Measurements from ENCODE around the gene LMNB1. TPM values are rescaled to one million over a fixed set of nuclear protein-coding genes. Genes with fewer than 3 reads are reported as not detected.
A peak's percentile ranks its signal among the peaks of the same experiment; 100 is the strongest.
"Not testable (repeated sequence)": the region's sequence is repeated elsewhere in the genome, so short reads cannot be mapped to it uniquely, and the experiment has no call there.

LMNB1 gene
- total RNA-seq, 1 donor from 2014 or later = 13.3 TPM

DNA sequence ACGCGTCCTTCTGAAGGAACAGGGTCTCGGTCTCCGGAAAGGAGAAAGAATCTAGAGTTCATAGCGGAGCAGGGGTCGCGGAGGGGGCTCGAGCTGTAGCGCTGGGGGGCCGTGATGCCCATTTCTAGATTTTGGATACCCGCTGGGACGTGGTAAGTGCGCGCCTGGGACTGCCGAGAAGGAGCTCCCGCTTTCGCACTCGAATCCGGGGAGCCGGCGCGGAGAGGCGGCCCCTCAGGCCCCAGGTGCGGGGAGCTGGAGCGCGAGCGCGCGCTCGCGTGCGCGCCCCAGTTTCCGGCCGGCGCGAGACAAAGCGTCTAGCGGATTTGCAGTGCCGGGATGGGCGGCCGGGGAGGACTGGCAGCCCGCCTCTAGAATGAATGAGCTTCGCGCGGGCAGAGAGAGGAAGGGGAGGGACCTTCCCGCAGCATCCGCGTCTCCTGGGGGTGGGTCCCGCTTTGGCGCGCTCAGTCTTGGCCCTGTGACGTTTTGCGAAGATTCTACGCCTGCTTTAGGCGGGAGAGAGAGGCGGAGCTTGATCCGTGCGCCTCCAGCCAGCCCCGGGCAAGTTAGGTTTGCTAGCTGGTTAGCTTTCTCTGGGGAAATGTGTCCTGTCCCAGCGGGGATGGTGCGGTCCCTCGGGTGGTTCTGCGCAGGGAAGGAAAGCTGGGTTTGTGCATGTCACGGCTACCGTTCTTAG, 1.2 kb downstream of the LMNB1 start:
- DNase-seq (ENCODE audit: low read depth in 2 of 2) = peak; percentile 94 to 98

DNA sequence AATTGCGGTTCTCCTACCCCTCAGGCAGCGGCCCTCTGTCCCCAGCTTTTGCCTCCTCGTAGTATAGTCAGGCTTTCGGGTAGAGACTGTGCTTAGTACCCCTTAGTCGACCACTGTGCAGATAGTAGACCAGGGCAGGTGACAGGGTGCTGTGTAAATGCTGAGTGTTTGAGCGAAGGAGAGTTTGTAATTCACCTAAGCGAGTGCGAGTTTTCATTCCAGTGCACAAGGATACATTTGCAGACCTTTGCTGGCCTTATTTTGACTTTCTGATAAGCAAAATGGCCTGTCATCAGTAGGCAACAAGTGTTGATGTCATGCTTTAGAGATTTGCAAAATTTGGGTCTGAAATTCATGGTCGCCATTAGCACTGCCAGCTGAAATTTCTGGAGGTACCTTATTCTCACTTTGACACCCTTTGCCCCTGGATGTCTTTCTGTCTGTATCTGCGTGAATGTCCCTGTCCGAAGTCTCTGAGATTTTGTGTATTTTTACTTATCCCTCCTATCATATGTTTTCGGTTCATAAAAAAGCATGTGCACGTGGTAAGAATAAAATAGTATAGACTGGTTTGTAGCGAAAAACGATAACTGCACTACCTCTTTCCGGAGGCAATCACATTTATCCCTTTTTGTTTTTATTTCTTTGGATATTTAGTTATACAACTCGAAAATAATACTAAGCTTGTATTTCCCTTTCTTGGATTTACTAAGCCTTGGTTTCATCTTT, 1.9 kb downstream of the LMNB1 start:
- no peak for DNase-seq (ENCODE audit: low read depth in 2 of 2)

DNA sequence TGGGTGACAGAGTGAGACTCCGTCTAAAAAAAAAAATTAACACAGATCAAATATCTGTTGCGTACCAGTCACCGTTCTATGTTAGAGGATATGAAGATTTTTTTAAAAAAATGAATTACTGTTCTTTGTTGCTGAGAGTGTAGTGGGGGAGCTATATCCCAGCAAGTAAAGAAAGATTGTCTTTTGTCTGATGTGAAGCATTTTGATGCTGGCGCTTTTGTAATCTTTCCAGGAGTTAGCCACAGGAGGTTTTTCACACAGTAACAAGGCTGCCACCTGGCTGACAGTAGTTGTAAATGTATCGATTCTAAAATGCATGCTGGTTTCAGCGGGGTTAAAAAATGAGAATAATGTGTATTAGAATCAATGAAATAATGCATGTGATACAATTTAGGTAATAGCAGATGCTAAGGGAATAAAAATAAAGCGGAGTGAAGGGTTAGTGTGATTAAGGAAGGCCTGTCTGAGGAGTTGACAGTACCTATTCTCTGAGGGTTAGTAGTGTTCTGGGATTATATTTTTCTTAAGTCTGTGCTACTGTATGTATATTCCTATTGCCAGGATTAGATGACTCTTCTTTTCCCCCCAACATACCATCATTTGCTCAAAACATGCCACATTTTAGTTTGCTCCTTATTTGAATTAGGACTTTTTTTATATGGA, 3.4 kb downstream of the LMNB1 start:
- peak; percentile 75 to 78 for DNase-seq (ENCODE audit: low read depth in 2 of 2)

DNA sequence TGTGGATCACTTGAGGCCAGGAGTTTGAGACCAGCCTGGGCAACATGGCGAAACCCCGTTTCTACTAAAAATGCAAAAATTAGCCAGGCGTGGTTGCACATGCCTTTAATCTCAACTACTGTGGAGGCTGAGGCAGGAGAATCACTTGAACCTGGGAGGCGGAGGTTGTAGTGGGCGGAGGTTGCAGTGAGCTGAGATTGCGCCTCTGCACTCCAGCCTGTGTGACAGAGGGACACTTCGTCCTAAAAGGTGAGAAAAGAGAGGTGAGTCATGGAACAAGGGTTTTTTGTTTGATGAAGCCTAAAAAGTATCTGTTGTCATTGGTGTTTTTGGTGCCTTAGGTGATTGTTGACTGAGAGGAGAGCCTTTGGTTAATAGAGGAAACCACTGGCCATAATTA, 11.5 kb downstream of the LMNB1 start:
- not testable (repeated sequence) for DNase-seq (ENCODE audit: low read depth in 2 of 2)

DNA sequence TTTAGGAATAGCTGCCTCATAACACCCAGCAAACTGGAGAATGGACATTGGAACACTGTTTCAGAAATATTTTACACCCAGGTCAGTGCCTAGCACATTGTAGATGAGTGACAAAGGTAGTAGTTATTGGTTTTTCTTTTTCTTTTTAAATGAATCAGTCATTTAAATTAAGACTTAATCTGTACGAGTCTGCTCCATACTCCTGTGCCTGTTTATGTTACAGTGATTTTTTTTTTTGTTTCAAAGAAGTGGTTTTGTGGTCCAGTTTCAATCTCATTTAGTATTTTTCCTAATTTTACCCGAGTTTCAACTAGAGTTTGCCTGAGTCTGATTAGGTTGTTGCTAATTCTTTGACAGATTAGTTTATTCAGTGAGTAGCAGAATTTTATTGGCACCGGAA, 16.2 kb downstream of the LMNB1 start:
- DNase-seq (ENCODE audit: low read depth in 2 of 2) = no peak

DNA sequence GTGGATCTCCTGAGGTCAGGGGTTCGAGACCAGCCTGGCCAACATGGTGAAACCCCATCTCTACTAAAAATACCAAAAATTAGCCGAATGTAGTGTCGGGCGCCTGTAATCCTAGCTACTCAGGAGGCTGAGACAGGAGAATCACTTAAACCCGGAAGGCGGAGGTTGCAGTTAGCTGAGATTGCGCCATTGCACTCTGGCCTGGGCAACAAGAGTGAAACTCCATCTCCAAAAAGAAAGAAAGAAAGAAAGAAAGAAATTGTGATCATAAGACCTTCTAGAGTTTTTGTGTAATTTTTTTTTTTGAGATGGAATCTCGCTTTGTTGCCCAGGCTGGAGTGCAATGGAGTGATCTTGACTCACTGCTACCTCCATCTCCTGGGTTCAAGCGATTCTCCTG, 16.7 kb downstream of the LMNB1 start:
- DNase-seq (ENCODE audit: low read depth in 2 of 2) = not testable (repeated sequence)

DNA sequence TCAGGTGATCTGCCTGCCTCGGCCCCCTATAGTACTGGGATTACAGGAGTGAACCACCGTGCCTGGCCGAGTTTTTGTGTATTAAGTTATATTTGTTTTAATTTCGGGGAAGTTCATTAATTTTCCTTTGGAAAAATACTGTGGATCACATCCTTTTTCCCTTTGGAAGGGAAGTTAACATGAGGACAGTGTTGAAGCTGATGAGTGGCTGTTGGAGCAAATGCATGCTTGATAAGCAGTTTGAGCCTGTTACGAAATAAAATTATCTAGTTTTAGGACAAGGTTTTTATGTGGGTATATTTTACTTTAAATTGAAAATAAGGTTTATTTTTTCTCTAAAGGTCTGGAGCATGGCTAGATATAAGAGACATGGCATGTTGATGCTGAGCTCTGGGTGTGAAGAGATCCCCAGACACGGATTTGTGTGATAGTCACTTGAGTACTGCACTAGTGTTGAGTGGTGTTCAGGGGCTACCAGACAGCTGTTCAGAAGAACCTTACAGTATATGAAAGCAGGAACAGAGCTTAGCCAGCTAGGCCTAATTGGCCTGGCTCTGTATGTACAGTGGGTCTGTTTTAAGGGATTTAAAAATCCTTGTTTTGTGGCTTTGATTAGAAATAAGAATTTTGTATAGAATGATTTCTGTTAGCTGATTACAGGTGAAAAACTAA, 17.4 kb downstream of the LMNB1 start:
- DNase-seq (ENCODE audit: low read depth in 2 of 2) = peak in 1 of 2 donors; percentile 71

DNA sequence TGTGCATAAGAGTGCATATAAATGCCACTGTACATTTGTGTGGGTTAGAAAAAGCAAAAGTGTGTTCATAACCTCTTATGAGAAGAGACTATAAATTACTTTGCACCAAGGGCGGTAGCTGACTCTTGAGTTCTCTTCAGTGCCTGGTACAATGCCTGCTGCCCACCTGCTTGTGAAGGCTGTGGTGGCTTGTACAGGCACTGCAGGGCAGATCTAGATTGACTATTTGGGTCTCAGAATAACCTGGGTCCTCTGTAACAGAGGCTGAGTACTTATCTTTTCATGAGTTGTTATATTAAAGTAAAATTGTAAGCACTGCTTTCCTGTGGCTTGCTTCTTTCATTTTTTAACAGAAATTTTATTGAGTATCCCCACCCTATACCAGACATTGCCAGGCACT, 22.8 kb downstream of the LMNB1 start:
- no peak for DNase-seq (ENCODE audit: low read depth in 2 of 2)

DNA sequence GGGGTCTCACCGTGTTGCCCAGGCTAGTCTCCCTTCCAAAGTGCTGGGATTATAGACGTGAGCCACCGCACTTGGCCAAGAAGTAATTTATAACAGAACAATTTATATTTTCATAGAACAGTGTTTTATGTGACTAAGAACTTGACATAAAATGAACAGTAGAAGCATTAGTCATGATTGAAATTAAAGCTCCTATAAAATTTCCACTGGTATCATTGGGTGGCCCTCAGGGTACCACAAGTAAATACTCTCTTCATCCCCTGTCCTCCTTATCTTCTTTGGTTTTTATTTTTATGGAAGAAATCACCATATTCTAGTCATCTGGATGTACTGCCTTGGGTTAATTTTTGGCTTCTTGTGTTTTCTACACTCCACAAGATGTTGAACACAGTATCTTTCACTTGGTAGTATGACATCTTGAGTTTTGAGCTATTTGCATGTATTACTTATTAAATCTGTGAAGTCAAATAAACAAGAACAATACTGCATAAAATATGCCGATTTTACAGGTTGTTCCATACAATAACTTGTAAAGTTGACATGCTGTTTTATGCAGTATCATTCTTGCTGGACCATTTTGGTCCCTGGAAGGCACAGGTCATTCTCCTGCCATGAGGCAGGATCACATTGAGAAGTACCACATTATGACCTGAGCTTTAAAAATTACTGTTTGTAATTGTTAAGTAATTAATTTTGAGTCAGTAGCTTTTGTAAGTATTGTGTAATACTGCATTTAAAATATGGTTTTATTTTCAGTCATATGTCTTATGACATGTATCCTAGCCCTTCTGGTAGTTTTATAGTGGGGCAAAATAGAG, 24.4 kb downstream of the LMNB1 start:
- DNase-seq (ENCODE audit: low read depth in 2 of 2) = no peak

DNA sequence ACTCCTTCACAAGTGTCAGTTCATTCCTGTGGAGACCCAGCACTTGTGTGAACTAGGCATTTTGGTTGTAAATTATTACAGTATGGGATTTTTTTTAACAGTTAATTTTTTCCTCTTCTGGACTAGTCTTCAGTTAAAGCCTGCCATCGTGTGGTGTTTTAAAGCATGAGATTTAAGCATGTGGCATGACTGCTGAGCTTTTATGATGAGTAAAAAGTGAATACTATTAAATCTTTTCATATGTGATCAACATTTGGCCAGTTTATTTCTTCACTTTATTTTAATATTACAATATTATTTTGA, 25.0 kb downstream of the LMNB1 start:
- DNase-seq (ENCODE audit: low read depth in 2 of 2) = peak; percentile 65 to 80

DNA sequence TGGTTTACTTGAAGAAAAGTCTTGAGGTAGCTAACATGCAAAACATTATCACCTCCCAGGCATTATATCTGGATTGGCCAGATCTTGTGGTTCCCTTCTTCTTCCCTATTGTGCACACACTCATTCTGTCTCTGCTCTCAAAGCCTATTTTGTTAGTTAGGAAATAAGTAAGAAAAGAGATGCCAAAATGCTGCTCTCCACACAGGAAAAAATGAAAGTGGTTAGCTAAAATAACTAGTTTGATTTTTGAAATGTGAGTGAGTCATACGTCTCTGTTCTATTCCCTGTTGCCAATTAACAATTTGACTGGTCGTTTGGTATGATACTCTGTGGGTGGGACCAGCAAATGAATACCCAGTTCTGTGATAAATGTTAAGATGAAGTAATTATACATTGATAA, 28.1 kb downstream of the LMNB1 start:
- peak; percentile 19 to 24 for DNase-seq (ENCODE audit: low read depth in 2 of 2)

DNA sequence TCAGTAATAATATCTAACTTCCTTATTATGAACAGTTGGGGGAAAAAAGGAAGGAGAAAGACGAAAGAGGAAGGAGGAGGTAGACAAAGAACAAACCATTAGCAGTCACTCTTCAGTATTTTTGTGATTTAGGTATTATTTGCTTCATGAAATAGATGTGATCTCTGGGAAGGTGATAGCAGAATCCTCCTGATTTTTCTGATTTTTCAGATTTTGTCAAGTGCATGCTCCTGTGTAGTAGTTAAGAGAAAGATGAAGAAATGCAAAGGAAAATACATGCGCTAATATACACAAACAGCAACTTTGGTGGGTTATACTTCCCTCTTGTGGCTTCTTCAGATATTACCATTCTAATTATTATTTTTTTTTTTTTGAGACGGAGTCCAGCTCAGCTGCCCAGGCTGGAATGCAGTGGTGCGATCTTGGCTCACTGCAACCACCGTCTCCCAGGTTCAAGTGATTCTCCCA, 31.6 kb downstream of the LMNB1 start:
- peak; percentile 48 to 52 for DNase-seq (ENCODE audit: low read depth in 2 of 2)

DNA sequence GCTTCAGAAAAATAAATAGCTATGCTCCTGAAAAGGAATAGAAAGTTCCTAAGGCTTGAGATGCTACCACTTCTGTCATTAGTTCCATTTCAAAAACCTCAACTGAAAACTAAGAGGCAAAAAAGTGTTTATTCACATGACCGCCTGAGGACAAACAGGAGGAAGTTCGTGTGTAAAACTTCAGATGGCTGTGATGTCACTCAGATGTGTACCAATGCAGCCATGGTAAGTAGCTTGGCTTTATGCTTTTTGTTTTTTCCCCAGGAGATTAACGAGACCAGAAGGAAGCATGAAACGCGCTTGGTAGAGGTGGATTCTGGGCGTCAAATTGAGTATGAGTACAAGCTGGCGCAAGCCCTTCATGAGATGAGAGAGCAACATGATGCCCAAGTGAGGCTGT, 33.0 kb downstream of the LMNB1 start:
- no peak for DNase-seq (ENCODE audit: low read depth in 2 of 2)

DNA sequence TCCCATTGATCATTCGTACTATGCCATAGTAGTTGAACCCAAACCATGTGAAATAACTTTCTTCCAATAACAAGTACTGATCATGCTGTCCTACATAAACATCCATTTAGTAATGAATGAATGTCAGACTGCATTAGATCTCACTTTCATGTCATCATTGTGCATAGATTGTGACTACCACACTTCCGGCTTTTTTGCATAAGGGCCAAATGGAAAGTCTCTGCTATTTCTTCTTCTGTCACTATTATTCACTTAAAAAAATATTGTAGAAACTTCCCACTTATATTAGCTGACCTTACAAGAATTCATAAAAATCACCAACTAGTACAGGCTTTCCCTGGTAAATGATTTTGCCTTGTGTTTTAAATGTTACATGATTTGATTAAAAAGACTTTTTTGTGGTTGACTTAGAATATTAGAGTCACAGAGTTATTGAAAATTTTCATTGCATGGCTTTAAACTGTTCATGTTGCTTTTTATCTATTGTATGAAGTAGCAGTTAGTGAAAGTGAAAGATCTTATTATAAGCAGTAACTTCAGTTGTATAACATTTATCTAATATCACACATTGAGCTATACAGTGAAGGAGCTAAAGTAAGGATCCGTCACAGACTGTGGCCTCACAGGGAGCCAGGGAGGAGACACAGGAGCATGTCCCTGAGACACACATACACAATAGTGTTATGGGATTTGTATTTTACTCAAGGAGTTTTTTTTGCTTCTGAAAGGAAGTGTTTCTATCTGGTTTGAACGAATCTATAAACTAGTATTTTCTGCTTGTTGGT, 33.9 kb downstream of the LMNB1 start:
- DNase-seq (ENCODE audit: low read depth in 2 of 2) = peak in 1 of 2 donors; percentile 12

DNA sequence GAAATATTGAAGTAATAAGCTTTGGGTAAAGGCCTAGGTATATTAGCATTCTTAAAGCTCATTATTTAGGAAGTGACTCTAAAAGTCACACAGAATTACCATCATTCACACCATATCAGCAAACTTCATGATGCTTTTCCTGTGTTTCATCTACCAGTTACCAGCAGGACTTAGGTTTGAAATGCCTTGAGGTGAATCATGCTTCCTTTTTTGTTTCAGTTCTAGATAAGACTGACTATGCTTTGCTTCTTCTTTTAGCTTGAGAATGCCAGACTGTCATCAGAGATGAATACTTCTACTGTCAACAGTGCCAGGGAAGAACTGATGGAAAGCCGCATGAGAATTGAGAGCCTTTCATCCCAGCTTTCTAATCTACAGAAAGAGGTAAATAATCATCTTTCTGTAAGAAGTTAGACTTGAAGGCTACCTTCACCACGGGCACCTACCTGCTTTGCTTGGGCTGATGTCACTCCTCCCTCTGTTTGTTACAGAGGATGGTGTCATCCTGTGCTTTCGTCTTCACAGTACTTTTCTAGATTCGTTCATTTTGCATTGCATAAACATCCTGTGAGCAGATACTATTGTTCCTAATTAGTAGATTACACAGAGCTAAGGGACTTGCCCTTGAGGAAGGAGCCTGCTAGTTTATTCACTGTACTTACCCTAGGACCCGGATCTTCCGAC, 34.7 kb downstream of the LMNB1 start:
- DNase-seq (ENCODE audit: low read depth in 2 of 2) = peak; percentile 33 to 92

DNA sequence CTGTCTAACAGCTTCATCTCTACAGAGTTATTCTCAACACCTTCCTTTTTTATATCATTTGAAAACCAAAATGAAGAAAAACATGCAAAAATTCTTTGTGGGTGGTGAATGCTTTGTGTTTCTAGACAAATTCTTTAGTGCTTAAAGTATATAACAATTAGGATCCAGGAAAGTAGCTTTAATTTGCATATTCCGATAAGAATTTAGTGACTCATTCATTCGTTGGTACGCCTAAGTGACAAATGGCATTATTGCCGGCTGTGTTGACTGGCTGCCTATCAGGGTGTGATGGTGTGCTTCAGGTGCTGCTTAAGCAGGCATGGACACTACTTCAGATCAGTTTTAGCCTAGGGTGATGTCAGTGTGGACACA, 35.2 kb downstream of the LMNB1 start:
- peak; percentile 19 to 30 for DNase-seq (ENCODE audit: low read depth in 2 of 2)

DNA sequence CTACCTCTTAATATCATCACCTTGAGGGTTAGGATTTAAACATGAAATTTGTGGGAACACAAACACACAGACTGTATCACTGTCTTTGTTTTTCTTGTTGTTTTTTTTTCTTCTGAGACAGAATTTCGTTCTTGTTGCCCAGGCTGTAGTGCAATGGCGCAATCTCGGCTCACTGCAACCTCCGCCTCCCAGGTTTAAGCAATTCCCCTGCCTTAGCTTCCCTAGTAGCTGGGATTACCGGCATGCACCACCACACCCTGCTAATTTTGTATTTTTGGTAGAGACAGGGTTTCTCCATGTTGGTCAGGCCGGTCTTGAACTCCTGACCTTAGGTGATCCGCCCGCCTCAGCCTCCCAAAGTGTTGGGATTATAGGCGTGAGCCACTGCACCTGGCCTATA, 36.9 kb downstream of the LMNB1 start:
- not testable (repeated sequence) for DNase-seq (ENCODE audit: low read depth in 2 of 2)

DNA sequence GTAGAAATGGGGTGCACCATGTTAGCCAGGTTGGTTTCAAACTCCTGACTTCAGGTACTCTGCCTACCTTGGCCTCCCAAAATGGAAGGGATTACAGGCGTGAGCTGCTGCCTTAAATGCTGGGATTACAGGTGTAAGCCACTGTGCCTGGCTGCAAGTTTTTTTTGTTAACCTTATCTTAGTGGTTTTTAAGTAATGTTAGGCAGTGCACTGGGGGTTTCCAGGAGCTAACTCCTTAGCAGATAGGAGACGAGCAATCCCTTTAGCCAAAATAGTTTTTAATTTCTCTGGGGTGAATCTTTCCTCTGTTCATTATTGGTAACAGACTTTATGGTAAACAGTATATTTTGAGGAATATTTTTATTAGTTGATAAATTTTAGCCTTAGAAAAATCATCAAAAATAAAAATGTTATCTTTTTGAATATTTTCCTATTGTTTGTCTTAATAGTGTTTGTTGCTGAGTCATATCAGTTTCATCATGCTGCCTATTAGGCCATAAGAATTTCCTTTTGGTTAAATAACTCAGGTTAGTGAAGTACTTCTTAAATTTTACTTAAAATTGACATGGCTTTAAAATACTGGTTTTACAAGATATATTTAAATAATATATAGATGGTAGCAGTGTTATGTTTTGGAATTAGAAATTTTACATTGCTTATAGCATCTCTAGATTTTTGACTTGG, 37.9 kb downstream of the LMNB1 start:
- DNase-seq (ENCODE audit: low read depth in 2 of 2) = peak; percentile 46 to 54

DNA sequence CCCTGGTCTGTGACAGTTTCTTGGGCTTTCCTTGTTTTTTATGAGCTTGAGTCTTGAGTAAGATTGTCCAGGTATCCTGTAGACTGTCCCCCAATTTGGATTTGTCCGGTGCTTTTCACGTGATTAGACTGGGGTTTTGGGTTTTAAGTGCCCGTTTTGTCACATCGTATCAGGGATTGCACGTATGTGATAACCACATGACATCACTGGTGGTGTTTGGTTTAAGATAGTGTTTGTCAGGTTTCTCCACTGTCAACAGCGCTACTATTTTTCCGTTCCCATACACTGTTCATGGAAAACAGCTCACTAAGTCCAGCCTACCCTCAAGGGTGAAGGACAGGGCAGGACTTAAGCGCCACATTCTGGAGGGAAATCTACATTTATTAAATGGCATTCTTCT, 39.7 kb downstream of the LMNB1 start:
- DNase-seq (ENCODE audit: low read depth in 2 of 2) = no peak
